Nephron (organoid): ENCODE results near the gene ATP2A3.
A peak's percentile ranks its signal among the peaks of the same experiment; 100 is the strongest.

Source experiments
- H3K27ac Mint-ChIP-seq, 3 experiments: 2 replicates each; pipeline ENCODE4 v1.8.0; 2020; ENCODE audit warnings: mixed read lengths in 3 of 3, mild to moderate bottlenecking in 2 of 3, moderate library complexity in 1 of 3
- H3K27me3 Mint-ChIP-seq: 2 replicates; pipeline ENCODE4 v1.8.0; 2021; ENCODE audit warnings: low read depth, mild to moderate bottlenecking, moderate library complexity, mixed read lengths
- H3K36me3 Mint-ChIP-seq: 2 replicates; pipeline ENCODE4 v1.8.0; 2020; ENCODE audit warnings: low read depth, mixed read lengths
- H3K4me1 Mint-ChIP-seq: 2 replicates; pipeline ENCODE4 v1.8.0; 2020; ENCODE audit warnings: mixed read lengths
- H3K4me3 Mint-ChIP-seq, 3 experiments: 2 replicates each; pipeline ENCODE4 v1.8.0; 2020; ENCODE audit warnings: mild to moderate bottlenecking in 3 of 3, mixed read lengths in 3 of 3, moderate library complexity in 2 of 3
- H3K9me3 Mint-ChIP-seq: 2 replicates; pipeline ENCODE4 v1.8.0; 2020; ENCODE audit warnings: mixed read lengths
- TF ChIP-seq, protein P1 (sequence below), 3 experiments: fragments of 200-600 bp; sonication (generic); IDR thresholded peaks; one replicate each; pipeline ENCODE4 v1.5.0; 2021; ENCODE audit warnings: antibody characterized with exemption in 3 of 3; ENCODE audit not compliant: unreplicated experiment in 3 of 3

Gene ATP2A3

DNA sequence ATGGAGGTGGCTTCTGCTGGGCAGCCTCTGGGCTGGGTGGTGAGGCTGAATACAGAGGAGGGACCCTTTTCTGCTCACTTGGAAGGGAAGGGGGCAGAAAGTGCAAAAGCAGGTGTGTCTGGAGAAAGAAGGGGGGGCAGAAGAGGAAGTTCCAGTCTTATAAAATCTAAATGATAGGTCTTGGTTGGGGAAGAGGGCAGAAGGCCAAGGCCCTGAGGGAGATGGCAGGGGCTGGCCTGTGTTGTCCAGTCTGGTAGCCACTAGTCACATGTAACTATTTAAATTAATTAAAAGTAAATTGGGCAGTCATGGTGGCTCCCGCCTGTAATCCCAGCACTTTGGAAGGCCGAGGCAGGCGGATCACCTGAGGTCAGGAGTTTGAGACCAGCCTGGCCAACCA lies 68.9 kb downstream of the ATP2A3 start:
- TF ChIP-seq, protein P1, sequence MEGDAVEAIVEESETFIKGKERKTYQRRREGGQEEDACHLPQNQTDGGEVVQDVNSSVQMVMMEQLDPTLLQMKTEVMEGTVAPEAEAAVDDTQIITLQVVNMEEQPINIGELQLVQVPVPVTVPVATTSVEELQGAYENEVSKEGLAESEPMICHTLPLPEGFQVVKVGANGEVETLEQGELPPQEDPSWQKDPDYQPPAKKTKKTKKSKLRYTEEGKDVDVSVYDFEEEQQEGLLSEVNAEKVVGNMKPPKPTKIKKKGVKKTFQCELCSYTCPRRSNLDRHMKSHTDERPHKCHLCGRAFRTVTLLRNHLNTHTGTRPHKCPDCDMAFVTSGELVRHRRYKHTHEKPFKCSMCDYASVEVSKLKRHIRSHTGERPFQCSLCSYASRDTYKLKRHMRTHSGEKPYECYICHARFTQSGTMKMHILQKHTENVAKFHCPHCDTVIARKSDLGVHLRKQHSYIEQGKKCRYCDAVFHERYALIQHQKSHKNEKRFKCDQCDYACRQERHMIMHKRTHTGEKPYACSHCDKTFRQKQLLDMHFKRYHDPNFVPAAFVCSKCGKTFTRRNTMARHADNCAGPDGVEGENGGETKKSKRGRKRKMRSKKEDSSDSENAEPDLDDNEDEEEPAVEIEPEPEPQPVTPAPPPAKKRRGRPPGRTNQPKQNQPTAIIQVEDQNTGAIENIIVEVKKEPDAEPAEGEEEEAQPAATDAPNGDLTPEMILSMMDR (IDR thresholded peaks at IDR 0.05; ENCODE audit: unreplicated experiment in 3 of 3) = no peak
- H3K9me3 Mint-ChIP-seq = no peaks in the 10 kb centered on the region
- H3K4me3 Mint-ChIP-seq = peak overlapping the region in 1 of 3 experiments; percentile 1
- peaks cover 43% of the 10 kb centered on the region for H3K4me1 Mint-ChIP-seq
- peaks cover 7% of the 10 kb centered on the region for H3K27me3 Mint-ChIP-seq
- peak overlapping the region; percentile 31 to 79 (median 61) for H3K27ac Mint-ChIP-seq
- H3K36me3 Mint-ChIP-seq = no peaks in the 10 kb centered on the region

DNA sequence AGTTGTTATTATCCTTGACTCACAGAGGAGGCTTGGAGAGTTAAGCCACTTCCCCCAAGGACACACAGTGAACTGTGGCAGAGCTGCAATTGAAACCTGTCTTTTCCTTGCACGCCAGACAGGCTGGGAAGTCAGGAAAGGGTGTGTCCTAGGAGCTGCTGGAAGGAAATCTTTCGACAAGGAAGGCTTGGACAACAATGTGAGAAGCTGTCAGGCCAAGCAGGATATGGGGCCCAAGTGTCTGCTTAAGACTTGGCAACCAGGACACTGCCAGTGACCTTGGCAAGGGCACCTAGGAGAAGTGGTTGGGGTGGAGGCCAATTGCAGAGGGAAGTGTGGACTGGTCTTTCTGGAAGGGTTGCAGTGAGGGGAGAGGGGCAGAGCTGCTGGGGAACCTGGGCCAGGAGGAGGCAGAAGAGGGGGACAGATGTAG lies 69.3 kb downstream of the ATP2A3 start:
- Mint-ChIP-seq H3K9me3 (no peaks in the 10 kb centered on the region), H3K27ac (peak overlapping the region; percentile 31 to 79 (median 61)), H3K4me3 (peak overlapping the region in 2 of 3 experiments; percentile 1 to 87), H3K27me3 (peaks cover 7% of the 10 kb centered on the region), H3K4me1 (peaks cover 46% of the 10 kb centered on the region), H3K36me3 (no peaks in the 10 kb centered on the region)
- TF ChIP-seq, protein P1 (IDR thresholded peaks at IDR 0.05; ENCODE audit: unreplicated experiment in 3 of 3) = no peak

DNA sequence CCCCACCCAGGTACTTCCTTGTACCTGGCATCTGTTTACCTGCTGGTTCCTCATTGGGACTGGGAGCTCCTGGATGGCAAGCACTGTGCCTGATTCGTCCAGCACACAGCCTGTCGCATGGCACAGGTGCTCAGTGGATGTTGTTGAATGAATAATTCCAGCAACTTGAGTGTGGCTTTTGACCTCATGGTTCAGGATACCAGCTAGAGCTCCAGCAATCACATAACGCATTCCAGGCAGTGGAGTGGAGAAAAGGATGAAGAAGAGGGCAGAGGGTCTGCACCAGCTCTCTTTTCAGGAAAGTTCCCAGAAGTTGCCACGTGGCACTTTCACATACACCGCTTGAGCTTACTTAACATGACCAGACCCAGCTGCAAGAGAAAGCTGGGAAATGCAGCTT lies 70.0 kb downstream of the ATP2A3 start:
- Mint-ChIP-seq H3K36me3 (no peaks in the 10 kb centered on the region), H3K4me3 (peak overlapping the region; percentile 82 to 87 (median 83)), H3K27ac (peak overlapping the region in 2 of 3 experiments; percentile 39 to 45), H3K27me3 (peaks cover 7% of the 10 kb centered on the region), H3K4me1 (peaks cover 48% of the 10 kb centered on the region), H3K9me3 (no peaks in the 10 kb centered on the region)
- TF ChIP-seq, protein P1 (IDR thresholded peaks at IDR 0.05; ENCODE audit: unreplicated experiment in 3 of 3) = no peak

DNA sequence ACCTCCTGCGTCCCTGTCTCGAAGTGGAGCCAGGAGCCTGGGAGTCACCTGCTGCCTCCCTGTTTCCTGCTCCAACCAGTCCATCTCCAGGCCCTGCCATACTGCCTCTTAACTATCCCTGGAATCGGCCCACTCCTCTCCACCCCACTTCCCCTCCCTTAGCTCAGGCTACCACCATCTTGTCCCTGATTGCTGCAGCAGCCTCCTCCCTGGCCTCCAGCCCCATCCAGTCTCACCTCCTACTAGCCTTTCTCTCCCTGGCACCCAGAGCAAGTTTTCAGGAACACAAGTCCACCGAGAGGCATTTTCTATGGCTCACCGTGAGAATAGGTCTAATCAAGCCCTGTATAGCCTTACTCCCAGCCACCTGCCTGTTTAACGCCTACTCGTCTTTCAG lies 70.5 kb downstream of the ATP2A3 start:
- no peaks in the 10 kb centered on the region for H3K9me3 Mint-ChIP-seq
- H3K27me3 Mint-ChIP-seq = peaks cover 7% of the 10 kb centered on the region
- H3K36me3 Mint-ChIP-seq = no peaks in the 10 kb centered on the region
- H3K4me3 Mint-ChIP-seq = peak overlapping the region; percentile 82 to 87 (median 83)
- TF ChIP-seq, protein P1 (IDR thresholded peaks at IDR 0.05; ENCODE audit: unreplicated experiment in 3 of 3) = no peak
- H3K27ac Mint-ChIP-seq = peak overlapping the region; percentile 45 to 87 (median 75)
- H3K4me1 Mint-ChIP-seq = peaks cover 53% of the 10 kb centered on the region

DNA sequence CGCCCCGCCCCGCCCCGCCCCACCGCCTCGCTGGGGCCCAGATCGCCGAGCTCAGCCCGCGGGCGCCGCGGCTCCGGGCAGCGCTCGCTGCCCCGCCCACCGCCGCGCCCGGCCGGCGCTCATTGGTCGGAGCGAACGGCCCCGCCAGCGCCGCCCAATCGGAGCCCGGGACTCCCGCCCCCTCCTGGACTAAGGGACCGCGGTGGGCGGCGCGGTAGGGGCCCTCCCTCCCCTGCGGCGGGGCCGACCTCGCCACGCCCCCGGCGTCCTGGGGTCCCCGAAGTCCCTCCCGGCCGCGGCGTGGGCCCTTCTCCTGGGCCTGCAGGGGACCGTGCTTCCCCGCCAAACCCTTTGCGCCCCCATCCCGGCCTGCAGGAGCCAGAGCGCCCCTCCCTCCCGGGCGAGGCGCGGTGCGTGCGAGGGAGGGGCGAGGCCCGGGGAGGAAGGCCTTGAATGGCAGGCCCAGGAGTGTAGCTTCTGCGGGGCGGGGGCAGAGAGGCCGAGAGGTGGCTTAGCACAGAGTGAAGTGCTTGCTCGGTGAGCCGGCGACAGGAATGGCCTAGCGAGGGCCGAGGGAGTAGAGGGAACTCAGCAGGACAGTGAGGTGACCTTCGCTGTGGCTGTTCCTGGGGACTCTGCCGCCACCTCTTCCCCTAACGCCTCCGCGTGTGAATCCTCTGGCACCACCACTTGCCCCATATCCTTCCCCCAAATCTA lies 71.1 kb downstream of the ATP2A3 start, which contains the start of gene CAMKK1:
TSS of gene CAMKK1 (minus strand) at position 51 of the 717 bp plus-strand sequence. CDS start 7,366 bp downstream, outside the sequence.
- Mint-ChIP-seq H3K9me3 (no peaks in the 10 kb centered on the region), H3K4me3 (peak within 1 kb of the TSS; percentile 82 to 87 (median 83)), H3K27ac (peak within 1 kb of the TSS; percentile 45 to 87 (median 75)), H3K27me3 (peaks cover 7% of the 10 kb centered on the region), H3K36me3 (no peaks in the 10 kb centered on the region), H3K4me1 (peaks cover 59% of the 10 kb centered on the region)
- TF ChIP-seq, protein P1 (IDR thresholded peaks at IDR 0.05; ENCODE audit: unreplicated experiment in 3 of 3) = no peak
